Loucy (cell line): ENCODE measurements around the gene SYT6.

Experiments
- EZH2phosphoT487 ChIP-seq: fragments of 200-600 bp; IDR thresholded peaks from 2 replicates; pipeline ENCODE4 v1.6.1; 2018; ENCODE audit warnings: antibody characterized with exemption, mild to moderate bottlenecking, moderate library complexity, borderline replicate concordance
- TF ChIP-seq, protein P1 (sequence below): fragments of 200-600 bp; sonication (generic); conservative IDR thresholded peaks from 2 replicates; pipeline ENCODE4 v1.5.1; 2014; ENCODE audit warnings: mild to moderate bottlenecking, antibody characterized with exemption, low read length

- TF ChIP-seq, protein P1, sequence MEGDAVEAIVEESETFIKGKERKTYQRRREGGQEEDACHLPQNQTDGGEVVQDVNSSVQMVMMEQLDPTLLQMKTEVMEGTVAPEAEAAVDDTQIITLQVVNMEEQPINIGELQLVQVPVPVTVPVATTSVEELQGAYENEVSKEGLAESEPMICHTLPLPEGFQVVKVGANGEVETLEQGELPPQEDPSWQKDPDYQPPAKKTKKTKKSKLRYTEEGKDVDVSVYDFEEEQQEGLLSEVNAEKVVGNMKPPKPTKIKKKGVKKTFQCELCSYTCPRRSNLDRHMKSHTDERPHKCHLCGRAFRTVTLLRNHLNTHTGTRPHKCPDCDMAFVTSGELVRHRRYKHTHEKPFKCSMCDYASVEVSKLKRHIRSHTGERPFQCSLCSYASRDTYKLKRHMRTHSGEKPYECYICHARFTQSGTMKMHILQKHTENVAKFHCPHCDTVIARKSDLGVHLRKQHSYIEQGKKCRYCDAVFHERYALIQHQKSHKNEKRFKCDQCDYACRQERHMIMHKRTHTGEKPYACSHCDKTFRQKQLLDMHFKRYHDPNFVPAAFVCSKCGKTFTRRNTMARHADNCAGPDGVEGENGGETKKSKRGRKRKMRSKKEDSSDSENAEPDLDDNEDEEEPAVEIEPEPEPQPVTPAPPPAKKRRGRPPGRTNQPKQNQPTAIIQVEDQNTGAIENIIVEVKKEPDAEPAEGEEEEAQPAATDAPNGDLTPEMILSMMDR: no peak
- TF ChIP-seq EZH2phosphoT487: no peak
These were observed 65.0 kb downstream of the SYT6 start for GRCh38 chr1:114088392-114089299.
